GM21381 (cell line): ENCODE measurements around the gene FAM193B.
"Not testable (repeated sequence)": the region's sequence is repeated elsewhere in the genome, so short reads cannot be mapped to it uniquely, and the experiment has no call there.

ENCODE experiments used
- ATAC-seq: cut with Tn5 transposase; IDR thresholded peaks from one replicate; pipeline ENCODE4 v1.9.1; 2021; ENCODE audit warnings: mild to moderate bottlenecking, moderate library complexity; ENCODE audit not compliant: unreplicated experiment

Gene FAM193B

DNA sequence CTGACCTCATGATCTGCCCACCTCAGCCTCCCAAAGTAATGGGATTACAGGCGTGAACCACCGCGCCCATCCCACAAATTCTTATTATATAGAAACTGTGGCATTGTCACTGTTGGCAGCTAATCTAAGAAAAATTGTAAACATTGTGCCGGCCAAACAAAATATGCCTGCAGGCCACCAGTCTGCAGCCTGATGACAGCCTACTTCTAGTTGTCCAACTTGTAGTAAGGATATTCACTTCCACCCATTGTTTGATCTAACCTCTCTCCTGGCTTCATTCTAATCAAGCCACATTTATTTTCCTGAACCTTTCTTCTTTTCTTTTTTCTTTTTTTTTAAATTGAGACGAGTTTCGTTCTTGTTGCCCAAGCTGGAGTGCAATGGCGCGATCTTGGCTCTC is 24.0 kb upstream of the FAM193B start:
- ATAC-seq = no peak

GRCh38 chr5:177576169-177576568 is 21.8 kb upstream of the FAM193B start:
- ATAC-seq = no peak

DNA sequence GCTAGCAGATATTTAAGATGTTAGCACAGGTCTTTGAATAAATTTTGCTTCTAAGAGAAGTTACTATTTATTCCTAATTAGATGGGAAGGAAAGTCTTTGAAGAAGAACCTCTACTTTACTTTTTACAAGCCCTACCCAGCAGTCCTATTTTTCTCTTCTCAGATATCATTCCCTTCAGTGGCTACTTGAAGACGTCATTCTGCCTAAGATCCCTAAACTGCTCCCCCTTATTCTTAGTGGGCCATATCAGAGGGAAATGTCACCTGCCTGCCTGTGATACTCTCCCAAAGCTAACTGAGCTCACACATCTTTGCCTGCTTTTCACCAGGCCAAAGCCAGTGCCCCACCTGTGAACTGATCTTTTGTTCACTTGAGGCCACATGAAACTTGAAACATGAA is 21.1 kb upstream of the FAM193B start:
- no peak for ATAC-seq

DNA sequence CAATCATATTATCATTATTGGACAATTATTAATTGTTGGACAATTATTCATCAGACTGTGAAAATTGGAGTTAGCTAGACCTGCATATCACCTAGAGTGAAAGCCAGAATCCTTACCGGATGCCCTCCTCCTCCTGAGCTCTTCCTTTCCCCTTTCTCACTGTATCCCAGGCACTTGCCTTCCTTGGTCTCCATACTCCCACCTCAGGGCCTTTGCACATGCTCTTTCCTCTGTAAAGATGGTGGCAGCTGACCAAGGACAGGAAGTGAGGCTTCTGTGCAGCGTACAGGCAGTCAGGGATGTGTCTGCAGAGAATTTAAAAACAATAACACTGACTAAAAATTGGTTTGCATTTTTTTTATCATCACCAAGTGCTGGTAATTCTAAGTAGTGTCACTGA is 15.5 kb upstream of the FAM193B start:
- ATAC-seq = no peak

GRCh38 chr5:177568326-177568725 is 14.0 kb upstream of the FAM193B start:
- ATAC-seq = no peak

DNA sequence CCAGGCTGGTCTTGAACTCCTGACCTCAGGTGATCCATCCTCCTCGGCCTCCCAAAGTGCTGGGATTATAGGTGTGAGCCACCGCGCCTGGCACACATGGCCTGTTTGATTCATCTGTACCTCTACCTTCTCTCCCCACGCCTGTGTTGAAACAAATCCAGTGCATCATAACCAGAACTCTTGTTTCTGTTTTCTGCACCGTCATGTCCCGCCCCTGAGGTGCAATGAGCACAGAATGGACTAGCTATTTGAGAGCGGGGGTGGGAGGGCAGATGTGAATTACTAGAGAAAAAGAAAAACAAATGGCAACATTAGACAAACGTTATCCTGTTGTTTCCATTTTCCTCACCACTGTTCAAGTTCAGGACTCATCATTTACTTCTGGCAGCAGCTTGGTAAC is 10.7 kb upstream of the FAM193B start:
- no peak for ATAC-seq

GRCh38 chr5:177559446-177559941 is 5.1 kb upstream of the FAM193B start:
- ATAC-seq = not testable (repeated sequence)

- ATAC-seq = no peak
Observed at GRCh38 chr5:177557796-177558195, 3.4 kb upstream of the FAM193B start.

GRCh38 chr5:177557041-177557647 is 2.8 kb upstream of the FAM193B start:
- ATAC-seq = no peak

GRCh38 chr5:177555665-177556064 is 1.3 kb upstream of the FAM193B start:
- no peak for ATAC-seq

GRCh38 chr5:177555228-177555627 is 865 bp upstream of the FAM193B start:
- no peak for ATAC-seq

DNA sequence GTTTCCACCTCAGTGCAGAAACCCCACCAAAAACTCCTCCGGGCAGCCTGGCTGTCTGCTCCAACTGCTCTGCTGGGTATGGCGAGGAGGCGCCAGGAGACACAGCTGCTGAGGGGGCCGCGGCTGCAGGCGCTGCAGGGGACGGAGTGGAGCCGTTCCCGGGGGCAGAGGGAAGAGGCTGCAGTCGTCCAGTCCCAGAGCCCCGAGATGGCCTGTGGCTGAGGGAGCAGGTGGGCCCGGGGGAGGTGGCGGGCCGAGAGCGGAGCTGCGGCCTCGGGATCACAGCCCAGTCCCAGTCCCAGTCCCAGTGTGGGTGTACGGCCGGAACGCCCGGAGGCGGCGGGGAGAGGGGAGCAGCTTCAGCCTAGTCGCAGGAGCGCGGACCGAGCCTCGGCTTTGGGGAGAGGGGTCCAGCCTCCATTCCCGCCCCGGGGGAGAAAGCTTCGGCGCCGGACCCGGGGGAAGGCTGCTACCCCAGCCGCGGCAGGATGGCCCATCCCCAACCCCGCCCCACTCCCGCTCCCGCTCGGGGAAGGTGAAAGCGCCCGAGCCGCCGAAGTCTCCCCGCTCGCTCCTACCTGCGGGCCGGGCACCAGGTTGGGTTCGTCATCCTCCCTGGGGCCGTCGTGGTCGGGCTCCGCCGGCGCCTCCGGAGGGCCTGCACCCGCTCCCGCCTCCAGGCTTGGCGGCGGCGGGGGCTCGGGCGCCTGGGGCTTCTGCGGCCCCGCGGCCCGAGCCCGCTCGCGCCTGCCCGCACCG is 513 bp downstream of the FAM193B start:
- ATAC-seq = peak; percentile 37

GRCh38 chr5:177552839-177553455 is 1.4 kb downstream of the FAM193B start:
- ATAC-seq = no peak

GRCh38 chr5:177550122-177550521 is 4.2 kb downstream of the FAM193B start:
- no peak for ATAC-seq

GRCh38 chr5:177548495-177548894 is 5.9 kb downstream of the FAM193B start:
- no peak for ATAC-seq

- ATAC-seq = no peak
Observed at GRCh38 chr5:177547736-177548135, 6.6 kb downstream of the FAM193B start.

- ATAC-seq = no peak
Observed at GRCh38 chr5:177546258-177546741, 8.1 kb downstream of the FAM193B start.

DNA sequence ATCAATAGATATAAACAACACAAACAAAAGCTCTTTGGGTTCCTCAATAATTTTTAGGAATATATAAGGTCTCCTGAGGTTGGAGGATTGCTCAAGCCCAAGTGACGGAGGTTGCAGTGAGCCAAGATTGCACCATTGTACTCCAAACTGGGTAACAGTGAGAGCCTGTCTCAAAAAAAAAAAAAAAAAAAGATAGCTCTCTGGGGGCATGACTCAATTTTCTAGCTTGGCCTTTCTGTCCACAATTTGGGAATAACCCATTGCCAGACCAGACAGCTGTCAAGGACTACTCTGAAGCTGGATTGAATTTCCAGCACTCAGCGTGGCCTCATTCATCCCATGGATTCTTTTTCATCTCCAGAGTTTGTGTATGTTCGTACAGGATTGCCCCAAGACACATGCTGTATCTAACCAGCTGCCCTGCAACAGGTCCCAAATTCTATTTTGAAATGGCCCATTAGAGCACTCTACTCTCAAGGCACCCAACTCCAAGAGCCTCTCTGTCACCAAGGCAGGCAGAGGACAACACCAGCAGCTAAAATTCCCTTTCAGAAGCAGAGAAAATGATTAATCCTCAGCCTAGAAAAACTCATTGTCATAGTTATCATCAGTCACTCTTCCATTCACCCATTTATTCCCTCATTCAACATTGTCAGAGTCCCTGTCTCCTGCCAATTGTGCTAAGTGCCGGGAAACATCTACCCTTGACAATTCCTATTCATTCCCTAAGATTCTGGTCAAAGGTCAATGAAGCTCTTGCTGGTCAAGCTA is 8.7 kb downstream of the FAM193B start:
- ATAC-seq = no peak

DNA sequence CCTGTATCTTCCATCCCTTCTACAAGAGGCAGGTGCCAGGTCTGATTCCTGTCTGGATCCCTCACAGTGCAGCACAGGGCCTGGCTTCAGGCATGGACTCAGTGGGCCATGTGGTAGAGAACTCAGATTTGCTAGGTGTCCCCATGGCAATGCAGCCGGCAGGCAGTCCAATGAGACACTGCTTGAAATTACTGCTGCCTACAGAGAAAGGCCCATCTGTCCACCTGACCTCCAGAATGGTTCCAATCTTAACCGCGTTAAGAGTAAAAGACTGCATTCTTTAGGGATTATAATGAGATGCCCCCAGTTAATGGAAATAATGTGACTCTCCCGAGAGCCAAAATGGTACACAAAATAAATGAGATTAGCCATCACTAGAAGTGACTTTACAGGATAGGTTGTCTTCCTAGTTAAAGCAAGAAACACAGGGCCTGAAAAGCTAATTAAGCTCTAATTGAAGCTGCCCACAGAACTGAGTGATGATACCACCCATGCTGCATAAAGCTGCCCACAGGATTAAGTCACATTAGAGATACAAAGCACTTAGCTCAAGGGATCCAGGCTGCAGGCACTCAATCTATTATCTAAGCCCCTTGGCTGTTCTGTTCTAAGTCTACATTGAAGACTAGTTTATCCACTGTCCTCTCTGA is 11.4 kb downstream of the FAM193B start:
- ATAC-seq = no peak

DNA sequence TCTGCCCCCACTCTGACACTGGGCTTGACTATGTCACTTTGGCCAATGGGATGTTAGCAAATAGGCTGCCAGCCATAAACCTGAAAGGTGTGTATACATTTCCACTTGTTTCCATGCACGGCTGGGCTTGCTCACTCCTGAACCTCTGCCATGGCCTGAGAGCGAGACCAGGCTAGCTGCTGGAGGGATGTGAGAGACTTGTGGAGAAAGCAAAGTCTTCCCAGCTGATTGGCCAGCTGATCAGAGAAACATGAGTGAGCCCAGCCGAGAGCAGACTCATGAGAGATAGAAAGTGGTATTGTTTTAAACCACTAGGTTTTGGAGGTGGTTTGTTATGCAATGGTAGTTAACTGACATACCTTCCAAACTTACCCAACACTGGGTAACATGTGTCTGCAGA is 13.9 kb downstream of the FAM193B start:
- ATAC-seq = no peak

- no peak for ATAC-seq
Observed at GRCh38 chr5:177539411-177539810, 15.0 kb downstream of the FAM193B start.
